GM23338 (cell line): ENCODE data around the gene TNNT2.

Source experiments
- CREB1 ChIP-seq: fragments of 250-450 bp; sonication (Bioruptor Pico); IDR thresholded peaks from 2 replicates; pipeline ENCODE4 v1.5.0; 2020; ENCODE audit warnings: low read depth, mild to moderate bottlenecking, moderate library complexity
- EZH2 ChIP-seq: fragments of 200-600 bp; sonication (generic); IDR thresholded peaks from one replicate; pipeline ENCODE4 v1.8.0; 2017; ENCODE audit warnings: antibody characterized with exemption, mild to moderate bottlenecking, low read depth; ENCODE audit not compliant: unreplicated experiment
- EZH2phosphoT487 ChIP-seq: fragments of 200-600 bp; sonication (generic); IDR thresholded peaks from one replicate; pipeline ENCODE4 v1.8.1; 2018; ENCODE audit warnings: antibody characterized with exemption; ENCODE audit not compliant: unreplicated experiment
- JUNB ChIP-seq: IDR thresholded peaks from one replicate; pipeline ENCODE4 v1.6.1; 2016; ENCODE audit warnings: antibody characterized with exemption; ENCODE audit not compliant: unreplicated experiment
- NANOG ChIP-seq: IDR thresholded peaks from 2 replicates; pipeline ENCODE4 v1.6.1; 2016; ENCODE audit warnings: antibody characterized with exemption, borderline replicate concordance
- POLR2AphosphoS5 ChIP-seq: IDR thresholded peaks from 2 replicates; pipeline ENCODE4 v1.6.1; 2016; ENCODE audit warnings: antibody characterized with exemption, low read depth
- REST ChIP-seq: IDR thresholded peaks from one replicate; pipeline ENCODE4 v1.6.1; 2018; ENCODE audit warnings: antibody characterized with exemption; ENCODE audit not compliant: unreplicated experiment
- STAT1 ChIP-seq: IDR thresholded peaks from one replicate; pipeline ENCODE4 v1.6.1; 2016; ENCODE audit warnings: antibody characterized with exemption; ENCODE audit not compliant: unreplicated experiment
- ZNF114 ChIP-seq: fragments of 250-450 bp; sonication (Bioruptor Pico); IDR thresholded peaks from 2 replicates; pipeline ENCODE4 v1.5.0; 2020; ENCODE audit warnings: mild to moderate bottlenecking, moderate library complexity
- ZNF331 ChIP-seq: fragments of 250-450 bp; sonication (Bioruptor Pico); IDR thresholded peaks from 2 replicates; pipeline ENCODE4 v1.5.0; 2020; ENCODE audit warnings: low read depth, mild to moderate bottlenecking, moderate library complexity
- TF ChIP-seq, protein P1 (sequence below), 2 experiments: fragments of 200-600 bp in 1 of 2; sonication (generic) in 1 of 2; conservative IDR thresholded peaks; 2 replicates each; pipeline versions ENCODE4 v1.5.1 to v1.6.1; 2016 to 2017; ENCODE audit warnings: antibody characterized with exemption in 2 of 2, low read depth in 2 of 2, mild to moderate bottlenecking in 2 of 2, moderate library complexity in 1 of 2
- TF ChIP-seq, protein P2 (sequence below): IDR thresholded peaks from 2 replicates; pipeline ENCODE4 v1.6.1; 2016; ENCODE audit warnings: antibody characterized with exemption

DNA sequence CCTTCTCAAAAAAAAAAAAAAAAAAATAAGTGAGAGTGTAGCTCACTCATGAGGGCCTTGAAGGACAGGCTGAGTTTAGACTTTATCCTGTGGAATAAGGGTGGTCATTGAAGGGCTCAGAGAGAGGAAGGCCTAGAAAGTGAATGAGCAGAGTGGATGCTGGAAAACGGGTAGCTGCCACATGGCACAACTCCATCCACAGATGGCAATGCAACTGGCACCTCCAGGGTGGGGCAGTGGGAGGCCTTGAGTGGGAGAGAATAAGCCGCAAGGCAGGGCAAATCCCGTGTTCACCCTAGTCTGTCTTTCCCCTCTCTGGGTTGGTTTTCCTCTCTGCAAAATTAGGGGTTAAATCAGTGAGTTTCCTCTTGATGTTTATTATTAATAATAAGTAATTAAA, 41.0 kb upstream of the TNNT2 start:
- TF ChIP-seq POLR2AphosphoS5 (no peak), EZH2 (no peak), CREB1 (no peak), EZH2phosphoT487 (no peak), JUNB (no peak), REST (no peak), STAT1 (no peak), ZNF331 (no peak), ZNF114 (CRISPR knock-in tag) (no peak), NANOG (no peak)
- TF ChIP-seq, protein P1, sequence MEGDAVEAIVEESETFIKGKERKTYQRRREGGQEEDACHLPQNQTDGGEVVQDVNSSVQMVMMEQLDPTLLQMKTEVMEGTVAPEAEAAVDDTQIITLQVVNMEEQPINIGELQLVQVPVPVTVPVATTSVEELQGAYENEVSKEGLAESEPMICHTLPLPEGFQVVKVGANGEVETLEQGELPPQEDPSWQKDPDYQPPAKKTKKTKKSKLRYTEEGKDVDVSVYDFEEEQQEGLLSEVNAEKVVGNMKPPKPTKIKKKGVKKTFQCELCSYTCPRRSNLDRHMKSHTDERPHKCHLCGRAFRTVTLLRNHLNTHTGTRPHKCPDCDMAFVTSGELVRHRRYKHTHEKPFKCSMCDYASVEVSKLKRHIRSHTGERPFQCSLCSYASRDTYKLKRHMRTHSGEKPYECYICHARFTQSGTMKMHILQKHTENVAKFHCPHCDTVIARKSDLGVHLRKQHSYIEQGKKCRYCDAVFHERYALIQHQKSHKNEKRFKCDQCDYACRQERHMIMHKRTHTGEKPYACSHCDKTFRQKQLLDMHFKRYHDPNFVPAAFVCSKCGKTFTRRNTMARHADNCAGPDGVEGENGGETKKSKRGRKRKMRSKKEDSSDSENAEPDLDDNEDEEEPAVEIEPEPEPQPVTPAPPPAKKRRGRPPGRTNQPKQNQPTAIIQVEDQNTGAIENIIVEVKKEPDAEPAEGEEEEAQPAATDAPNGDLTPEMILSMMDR (conservative IDR thresholded peaks at IDR 0.05; ENCODE audit: low read depth in 2 of 2), result no peak
- TF ChIP-seq, protein P2, sequence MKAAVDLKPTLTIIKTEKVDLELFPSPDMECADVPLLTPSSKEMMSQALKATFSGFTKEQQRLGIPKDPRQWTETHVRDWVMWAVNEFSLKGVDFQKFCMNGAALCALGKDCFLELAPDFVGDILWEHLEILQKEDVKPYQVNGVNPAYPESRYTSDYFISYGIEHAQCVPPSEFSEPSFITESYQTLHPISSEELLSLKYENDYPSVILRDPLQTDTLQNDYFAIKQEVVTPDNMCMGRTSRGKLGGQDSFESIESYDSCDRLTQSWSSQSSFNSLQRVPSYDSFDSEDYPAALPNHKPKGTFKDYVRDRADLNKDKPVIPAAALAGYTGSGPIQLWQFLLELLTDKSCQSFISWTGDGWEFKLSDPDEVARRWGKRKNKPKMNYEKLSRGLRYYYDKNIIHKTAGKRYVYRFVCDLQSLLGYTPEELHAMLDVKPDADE, result no peak
